ENCODE data around the gene SEZ6L2.

GRCh38 chr16:29922986-29923501 is 23.7 kb upstream of the SEZ6L2 start:
- no peak for TF ChIP-seq EZH2phosphoT487 (IDR thresholded peaks at IDR 0.05; ENCODE audit: low read length)
- TF ChIP-seq CTCF (IDR thresholded peaks at IDR 0.05; ENCODE audit: low read length) = no peak
